ENCODE results near the gene RPL37. TPM values are rescaled to one million over a fixed set of nuclear protein-coding genes. Genes with fewer than 3 reads are reported as not detected.
"Not testable (repeated sequence)": the region's sequence is repeated elsewhere in the genome, so short reads cannot be mapped to it uniquely, and the experiment has no call there.

RPL37 gene
- total and polyA plus RNA-seq, 3 experiments from 2014 or later = 1,652 to 1,994 (median 1,731) TPM

- H3K4me1 Mint-ChIP-seq = peaks cover 72 to 91% (median 90%) of the 10 kb centered on the region in 3 donors
- no peak overlapping the region for H3K27ac Mint-ChIP-seq
- Histone ChIP-seq H3K9me3 (ENCODE audit: low read length) (no peaks in the 10 kb centered on the region), H3K36me3 (ENCODE audit: insufficient read depth, low read length) (no peaks in the 10 kb centered on the region), H3K27me3 (ENCODE audit: insufficient read depth, low read length, poor library complexity, severe bottlenecking) (no peaks in the 10 kb centered on the region), H3K4me1 (ENCODE audit: insufficient read depth, low read length) (peaks cover 32% of the 10 kb centered on the region), H3K4me3 (ENCODE audit: low read length) (no peak overlapping the region), H3K27ac (ENCODE audit: low read depth, low read length) (no peak overlapping the region)
- ChIA-PET CTCF (interaction anchor here (1.6 kb wide), 1 partner anchor 10 kb away, joined by 6 read pairs; no protein-coding TSS in a partner anchor), POLR2A (no interaction called here)
- peaks cover 6 to 41% (median 14%) of the 10 kb centered on the region in 3 donors for H3K36me3 Mint-ChIP-seq
- H3K9me3 Mint-ChIP-seq = peaks cover 0 to 2% (median 0%) of the 10 kb centered on the region in 5 donors
- no peak overlapping the region for H3K4me3 Mint-ChIP-seq
- DNase-seq = no peak
- H3K27me3 Mint-ChIP-seq = no peaks in the 10 kb centered on the region
Measured at GRCh38 chr5:40791715-40792139, 43.3 kb downstream of the RPL37 start.

DNA sequence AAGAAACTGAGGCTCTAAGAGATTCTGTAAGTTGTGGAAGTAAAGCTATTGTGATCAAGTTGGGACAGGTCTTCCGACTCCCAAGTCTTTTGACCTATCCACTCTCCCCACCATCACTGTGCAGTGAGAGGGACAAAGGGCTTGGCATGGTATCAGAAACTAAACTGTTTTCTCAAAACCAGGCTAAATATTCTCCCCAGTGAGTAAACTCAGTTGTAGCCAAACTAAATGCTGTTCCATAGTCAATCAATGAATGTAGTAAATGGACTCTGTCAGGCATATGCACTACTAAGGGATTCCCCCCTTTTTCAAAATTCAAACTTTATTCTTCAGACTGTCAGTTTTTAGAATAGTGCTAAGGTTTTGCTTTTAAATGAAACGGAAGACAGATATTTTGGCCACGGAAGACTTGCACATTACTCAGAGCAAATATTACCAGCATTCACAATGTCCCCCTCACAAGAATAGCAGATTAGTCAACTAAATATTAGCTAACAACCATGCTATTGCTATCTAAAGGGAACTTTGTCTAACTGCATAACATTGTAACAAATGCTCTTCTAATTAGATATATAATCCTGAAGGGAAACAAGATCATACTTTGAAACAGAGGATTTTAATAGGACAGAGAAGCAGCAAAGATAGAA, 44.0 kb downstream of the RPL37 start:
- ChIA-PET POLR2A (interaction anchor here (0.6 kb wide), 1 partner anchor 136 kb away, joined by 3 read pairs; no protein-coding TSS in a partner anchor), CTCF (interaction anchor here (1.6 kb wide), 1 partner anchor 9 kb away, joined by 6 read pairs; no protein-coding TSS in a partner anchor)
- H3K27ac ChIP-seq (ENCODE audit: low read depth, low read length) = no peak overlapping the region
- peaks cover 68 to 91% (median 90%) of the 10 kb centered on the region in 3 donors for H3K4me1 Mint-ChIP-seq
- no peak for DNase-seq
- no peaks in the 10 kb centered on the region for H3K27me3 ChIP-seq (ENCODE audit: insufficient read depth, low read length, poor library complexity, severe bottlenecking)
- peaks cover 8 to 46% (median 17%) of the 10 kb centered on the region in 3 donors for H3K36me3 Mint-ChIP-seq
- H3K27me3 Mint-ChIP-seq = no peaks in the 10 kb centered on the region
- peak overlapping the region in 4 of 8 donors; percentile 26 to 41 (median 29) for H3K27ac Mint-ChIP-seq
- H3K9me3 ChIP-seq (ENCODE audit: low read length) = no peaks in the 10 kb centered on the region
- peaks cover 0 to 2% (median 0%) of the 10 kb centered on the region in 5 donors for H3K9me3 Mint-ChIP-seq
- no peak overlapping the region for H3K4me3 Mint-ChIP-seq
- no peak overlapping the region for H3K4me3 ChIP-seq (ENCODE audit: low read length)
- no peaks in the 10 kb centered on the region for H3K36me3 ChIP-seq (ENCODE audit: insufficient read depth, low read length)
- peaks cover 29% of the 10 kb centered on the region for H3K4me1 ChIP-seq (ENCODE audit: insufficient read depth, low read length)

DNA sequence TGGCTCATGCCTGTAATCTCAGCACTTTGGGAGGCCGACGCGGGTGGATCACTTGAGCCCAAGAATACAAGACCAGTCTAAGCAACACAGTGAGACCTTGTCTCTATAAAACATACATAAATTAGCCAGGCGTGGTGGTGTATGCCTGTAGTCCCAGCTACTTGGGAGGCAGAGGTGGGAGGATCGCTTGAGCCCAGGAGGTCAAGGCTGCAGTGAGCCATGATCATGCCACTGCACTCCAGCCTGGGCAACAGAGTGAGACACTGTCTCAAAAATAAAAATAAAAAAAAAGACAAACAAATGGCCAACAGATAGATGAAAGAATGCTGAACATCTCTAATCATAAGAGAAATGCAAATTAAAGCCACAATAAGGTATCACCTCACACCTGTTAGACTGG, 46.1 kb downstream of the RPL37 start:
- H3K9me3 Mint-ChIP-seq; H3K27me3 ChIP-seq (ENCODE audit: insufficient read depth, low read length, poor library complexity, severe bottlenecking); H3K27me3 Mint-ChIP-seq; H3K36me3 ChIP-seq (ENCODE audit: insufficient read depth, low read length); CTCF ChIA-PET; H3K4me3 ChIP-seq (ENCODE audit: low read length); H3K27ac ChIP-seq (ENCODE audit: low read depth, low read length); POLR2A ChIA-PET; DNase-seq; H3K9me3 ChIP-seq (ENCODE audit: low read length): not testable (repeated sequence)
- H3K4me1 ChIP-seq (ENCODE audit: insufficient read depth, low read length) = peaks cover 44% of the 10 kb centered on the region
- Mint-ChIP-seq H3K36me3 (peaks cover 10 to 34% (median 21%) of the 10 kb centered on the region in 3 donors), H3K4me3 (peak overlapping the region in 1 of 7 donors; percentile 20), H3K4me1 (peaks cover 64 to 88% (median 88%) of the 10 kb centered on the region in 3 donors), H3K27ac (peak overlapping the region in 3 of 8 donors; percentile 14 to 87 (median 43))

DNA sequence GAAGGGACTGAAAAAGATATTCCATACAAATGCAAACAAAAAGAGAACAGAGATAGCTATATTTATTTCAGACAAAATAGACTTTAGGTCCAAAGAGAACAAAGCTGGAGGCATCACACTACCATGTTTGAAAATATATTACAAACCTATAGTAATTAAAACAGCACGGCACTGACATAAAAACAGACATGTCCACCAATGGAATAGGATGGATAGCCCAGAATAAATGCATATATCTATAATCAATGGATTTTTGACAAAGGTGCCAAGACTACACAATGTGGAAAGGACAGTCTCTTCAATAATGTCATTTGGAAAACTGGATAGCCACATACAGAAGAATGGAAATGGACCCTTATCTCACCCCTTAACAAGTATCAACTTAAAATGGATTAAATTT, 47.0 kb downstream of the RPL37 start:
- Mint-ChIP-seq H3K27me3 (no peaks in the 10 kb centered on the region), H3K27ac (peak overlapping the region in 1 of 8 donors; percentile 13), H3K36me3 (peaks cover 10 to 31% (median 21%) of the 10 kb centered on the region in 3 donors), H3K9me3 (peaks cover 0 to 2% (median 0%) of the 10 kb centered on the region in 5 donors), H3K4me3 (no peak overlapping the region), H3K4me1 (peaks cover 59 to 88% (median 84%) of the 10 kb centered on the region in 3 donors)
- no peaks in the 10 kb centered on the region for H3K36me3 ChIP-seq (ENCODE audit: insufficient read depth, low read length)
- CTCF ChIA-PET = no interaction called here
- no peaks in the 10 kb centered on the region for H3K27me3 ChIP-seq (ENCODE audit: insufficient read depth, low read length, poor library complexity, severe bottlenecking)
- peaks cover 43% of the 10 kb centered on the region for H3K4me1 ChIP-seq (ENCODE audit: insufficient read depth, low read length)
- POLR2A ChIA-PET = no interaction called here
- no peak overlapping the region for H3K27ac ChIP-seq (ENCODE audit: low read depth, low read length)
- no peak overlapping the region for H3K4me3 ChIP-seq (ENCODE audit: low read length)
- no peaks in the 10 kb centered on the region for H3K9me3 ChIP-seq (ENCODE audit: low read length)
- no peak for DNase-seq

DNA sequence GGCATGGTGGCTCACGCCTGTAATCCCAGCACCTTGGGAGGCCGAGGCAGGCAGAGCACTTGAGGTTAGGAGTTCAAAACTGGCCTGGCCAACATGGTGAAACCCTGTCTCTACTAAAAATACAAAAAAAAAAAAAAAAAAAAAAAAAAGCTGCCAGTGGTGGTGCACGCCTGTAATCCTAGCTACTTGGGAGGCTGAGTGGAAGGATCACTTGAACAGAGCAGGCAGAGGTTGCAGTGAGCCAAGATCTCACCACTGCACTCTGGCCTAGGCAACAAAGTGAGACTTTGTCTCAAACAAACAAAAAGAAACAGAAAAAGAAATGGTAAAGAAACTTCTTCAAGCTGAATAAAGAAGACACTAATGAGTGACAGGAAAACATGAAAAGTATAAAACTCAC, 48.4 kb downstream of the RPL37 start:
- H3K27ac ChIP-seq (ENCODE audit: low read depth, low read length); H3K27me3 ChIP-seq (ENCODE audit: insufficient read depth, low read length, poor library complexity, severe bottlenecking); POLR2A ChIA-PET; H3K9me3 Mint-ChIP-seq; H3K9me3 ChIP-seq (ENCODE audit: low read length); H3K4me3 ChIP-seq (ENCODE audit: low read length); H3K36me3 ChIP-seq (ENCODE audit: insufficient read depth, low read length); H3K27me3 Mint-ChIP-seq; DNase-seq: not testable (repeated sequence)
- Mint-ChIP-seq H3K36me3 (peaks cover 10 to 33% (median 21%) of the 10 kb centered on the region in 3 donors), H3K27ac (peak overlapping the region in 1 of 8 donors; percentile 61), H3K4me3 (peak overlapping the region in 1 of 7 donors; percentile 29), H3K4me1 (peaks cover 63 to 94% (median 89%) of the 10 kb centered on the region in 3 donors)
- H3K4me1 ChIP-seq (ENCODE audit: insufficient read depth, low read length) = peaks cover 47% of the 10 kb centered on the region
- CTCF ChIA-PET = interaction anchor here (1.1 kb wide), 1 partner anchor 9 kb away, joined by 3 read pairs; no protein-coding TSS in a partner anchor

- H3K36me3 Mint-ChIP-seq = peaks cover 10 to 34% (median 21%) of the 10 kb centered on the region in 3 donors
- Histone ChIP-seq H3K27ac (ENCODE audit: low read depth, low read length) (no peak overlapping the region), H3K36me3 (ENCODE audit: insufficient read depth, low read length) (no peaks in the 10 kb centered on the region), H3K27me3 (ENCODE audit: insufficient read depth, low read length, poor library complexity, severe bottlenecking) (no peaks in the 10 kb centered on the region), H3K4me1 (ENCODE audit: insufficient read depth, low read length) (peaks cover 38% of the 10 kb centered on the region), H3K9me3 (ENCODE audit: low read length) (no peaks in the 10 kb centered on the region), H3K4me3 (ENCODE audit: low read length) (no peak overlapping the region)
- H3K4me1 Mint-ChIP-seq = peaks cover 66 to 94% (median 89%) of the 10 kb centered on the region in 3 donors
- ChIA-PET POLR2A (no interaction called here), CTCF (no interaction called here)
- peaks cover 0 to 2% (median 0%) of the 10 kb centered on the region in 5 donors for H3K9me3 Mint-ChIP-seq
- H3K27me3 Mint-ChIP-seq = no peaks in the 10 kb centered on the region
- no peak overlapping the region for H3K27ac Mint-ChIP-seq
- no peak for DNase-seq
- no peak overlapping the region for H3K4me3 Mint-ChIP-seq
Measured at GRCh38 chr5:40784916-40785315, 50.1 kb downstream of the RPL37 start.

GRCh38 chr5:40784027-40784653, 50.9 kb downstream of the RPL37 start:
- Mint-ChIP-seq H3K4me3 (peak overlapping the region in 1 of 7 donors; percentile 6), H3K36me3 (peaks cover 10 to 30% (median 21%) of the 10 kb centered on the region in 3 donors), H3K27me3 (no peaks in the 10 kb centered on the region), H3K4me1 (peaks cover 66 to 94% (median 89%) of the 10 kb centered on the region in 3 donors), H3K27ac (peak overlapping the region in 2 of 8 donors; percentile 1 to 83), H3K9me3 (peaks cover 0 to 2% (median 0%) of the 10 kb centered on the region in 5 donors)
- Histone ChIP-seq H3K4me3 (ENCODE audit: low read length) (no peak overlapping the region), H3K36me3 (ENCODE audit: insufficient read depth, low read length) (no peaks in the 10 kb centered on the region), H3K27me3 (ENCODE audit: insufficient read depth, low read length, poor library complexity, severe bottlenecking) (no peaks in the 10 kb centered on the region), H3K4me1 (ENCODE audit: insufficient read depth, low read length) (peaks cover 38% of the 10 kb centered on the region), H3K9me3 (ENCODE audit: low read length) (no peaks in the 10 kb centered on the region), H3K27ac (ENCODE audit: low read depth, low read length) (no peak overlapping the region)
- CTCF ChIA-PET = no interaction called here
- DNase-seq = no peak
- POLR2A ChIA-PET = no interaction called here

- DNase-seq = no peak
- H3K27me3 ChIP-seq (ENCODE audit: insufficient read depth, low read length, poor library complexity, severe bottlenecking) = no peaks in the 10 kb centered on the region
- H3K27ac Mint-ChIP-seq = peak overlapping the region in 2 of 8 donors; percentile 22 to 50
- peaks cover 5 to 20% (median 7%) of the 10 kb centered on the region in 3 donors for H3K36me3 Mint-ChIP-seq
- H3K36me3 ChIP-seq (ENCODE audit: insufficient read depth, low read length) = no peaks in the 10 kb centered on the region
- no peak overlapping the region for H3K4me3 ChIP-seq (ENCODE audit: low read length)
- H3K4me1 ChIP-seq (ENCODE audit: insufficient read depth, low read length) = peaks cover 38% of the 10 kb centered on the region
- H3K4me1 Mint-ChIP-seq = peaks cover 54 to 78% (median 77%) of the 10 kb centered on the region in 3 donors
- H3K27ac ChIP-seq (ENCODE audit: low read depth, low read length) = no peak overlapping the region
- H3K27me3 Mint-ChIP-seq = no peaks in the 10 kb centered on the region
- H3K9me3 Mint-ChIP-seq = peaks cover 0 to 2% (median 0%) of the 10 kb centered on the region in 5 donors
- no peaks in the 10 kb centered on the region for H3K9me3 ChIP-seq (ENCODE audit: low read length)
- ChIA-PET CTCF (interaction anchor here (1.4 kb wide), 1 partner anchor 9 kb away, joined by 6 read pairs; no protein-coding TSS in a partner anchor), POLR2A (no interaction called here)
- no peak overlapping the region for H3K4me3 Mint-ChIP-seq
Measured at GRCh38 chr5:40781843-40782409, 53.1 kb downstream of the RPL37 start.
